ENCODE measurements around the gene ATP2B2.

ATP2B2 gene

GRCh38 chr3:10423171-10423882 is 82.1 kb downstream of the ATP2B2 start:
- DNase-seq = no peak

- DNase-seq = no peak
Observed at GRCh38 chr3:10421996-10422395, 83.4 kb downstream of the ATP2B2 start.

DNA sequence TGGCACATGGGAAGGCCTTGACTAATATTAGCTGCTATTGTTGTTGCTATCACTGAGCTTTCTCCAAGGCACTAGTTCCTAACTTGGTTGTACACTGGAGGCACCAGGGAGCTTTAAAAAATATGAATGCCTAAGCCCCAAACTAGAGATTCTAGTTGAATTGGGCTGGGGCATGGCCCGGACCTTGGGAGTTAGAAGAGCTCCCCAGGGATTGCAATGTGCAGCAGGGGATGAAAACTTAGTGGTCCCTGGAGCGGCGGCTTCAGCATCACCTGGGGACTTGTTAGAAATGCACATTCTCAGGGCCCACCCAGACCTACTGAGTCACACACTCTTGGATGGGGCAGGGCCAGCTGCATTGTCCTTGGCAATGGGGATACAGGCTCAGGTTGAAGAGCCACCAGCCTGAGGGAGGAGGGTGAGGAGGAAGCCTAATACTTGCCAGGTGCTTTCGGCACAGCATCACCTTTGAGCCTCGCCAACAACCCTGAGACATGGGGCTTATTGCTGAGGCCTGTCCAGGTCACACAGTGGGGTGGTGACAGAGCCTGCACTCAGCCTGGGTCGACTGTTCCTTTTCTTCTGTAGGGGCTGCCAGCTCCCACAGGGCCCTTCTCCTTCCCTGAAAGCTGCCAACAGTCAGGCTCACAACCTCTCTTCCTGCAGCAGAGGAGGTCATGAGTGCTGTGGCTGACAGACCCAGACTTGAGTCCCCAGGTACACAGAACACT is 84.5 kb downstream of the ATP2B2 start:
- no peak for DNase-seq

- DNase-seq = peak; percentile 25 to 32
Observed at GRCh38 chr3:10419637-10420232, 85.7 kb downstream of the ATP2B2 start.

DNA sequence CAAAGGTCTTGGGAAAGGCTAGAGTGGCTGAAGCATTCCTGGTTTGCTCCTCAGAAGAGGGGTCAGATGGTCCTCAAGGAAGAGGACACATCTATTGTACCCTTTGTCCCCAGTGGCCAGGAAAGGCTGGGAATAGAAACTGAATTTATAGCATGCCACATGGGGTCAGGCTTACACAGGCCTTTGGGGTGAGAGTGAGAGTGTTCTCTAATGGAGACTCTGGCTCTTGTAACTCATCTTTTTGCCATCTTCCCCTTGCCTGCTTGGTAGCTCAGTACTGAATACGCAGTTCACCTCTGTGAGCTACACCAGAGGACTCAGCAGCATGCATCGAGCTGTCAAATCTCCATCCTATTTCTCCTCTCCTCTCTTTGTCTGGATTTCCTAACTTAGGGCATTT is 87.5 kb downstream of the ATP2B2 start:
- peak in 1 of 2 donors; percentile 28 for DNase-seq

GRCh38 chr3:10416730-10417300 is 88.6 kb downstream of the ATP2B2 start:
- DNase-seq = no peak

DNA sequence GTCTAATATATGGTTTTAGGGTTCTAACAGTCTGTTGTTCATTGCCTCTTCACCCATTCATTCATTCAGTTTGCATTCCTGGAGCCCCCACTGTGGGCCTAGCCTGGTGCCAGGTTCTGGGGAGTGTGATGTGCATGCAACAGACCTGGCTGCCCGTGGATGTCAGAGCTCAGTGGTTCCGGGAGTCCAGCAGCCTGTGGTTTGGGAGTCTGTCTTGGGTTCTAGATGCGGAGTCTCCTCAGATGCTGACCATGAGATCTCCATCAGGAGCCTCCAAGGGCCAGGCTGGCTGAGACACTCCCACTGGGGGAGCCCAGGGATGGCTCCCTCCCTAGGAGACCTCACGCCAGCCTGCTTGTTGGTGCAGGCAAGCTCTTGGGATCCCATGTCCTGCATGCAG is 92.3 kb downstream of the ATP2B2 start:
- DNase-seq = no peak

- no peak for DNase-seq
Observed at GRCh38 chr3:10411598-10412332, 93.6 kb downstream of the ATP2B2 start.

DNA sequence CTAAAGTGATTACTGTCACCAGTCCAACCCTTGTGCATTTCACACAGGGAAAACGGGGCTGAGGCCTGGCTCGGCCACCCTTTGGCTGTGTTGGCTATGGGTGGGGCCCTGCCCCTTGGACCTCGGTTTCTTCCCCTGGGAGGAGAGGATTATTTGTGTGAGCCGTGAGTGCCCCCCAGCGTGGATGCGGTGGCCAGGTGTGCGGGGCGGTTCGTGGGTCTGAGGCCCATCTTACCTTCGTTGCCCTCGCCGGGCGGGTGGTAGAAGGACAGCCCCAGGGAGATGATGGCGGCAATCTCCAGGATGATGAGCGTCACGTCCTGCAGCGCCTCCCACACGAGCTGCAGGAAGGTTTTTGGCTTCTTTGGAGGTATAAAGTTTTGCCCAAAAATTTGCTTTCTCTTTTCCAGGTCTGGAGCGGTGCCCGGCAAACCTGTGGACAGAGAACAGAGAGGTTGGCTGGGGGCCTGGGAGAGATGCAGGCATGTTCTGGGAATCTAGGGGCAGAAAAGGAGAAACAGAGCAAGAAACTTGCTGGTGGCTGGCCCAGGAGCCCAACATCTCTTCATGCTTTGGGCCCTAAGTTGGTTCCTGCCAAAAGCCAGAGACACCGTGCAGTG is 94.9 kb downstream of the ATP2B2 start:
- DNase-seq = no peak

GRCh38 chr3:10408680-10409079 is 96.7 kb downstream of the ATP2B2 start:
- no peak for DNase-seq

DNA sequence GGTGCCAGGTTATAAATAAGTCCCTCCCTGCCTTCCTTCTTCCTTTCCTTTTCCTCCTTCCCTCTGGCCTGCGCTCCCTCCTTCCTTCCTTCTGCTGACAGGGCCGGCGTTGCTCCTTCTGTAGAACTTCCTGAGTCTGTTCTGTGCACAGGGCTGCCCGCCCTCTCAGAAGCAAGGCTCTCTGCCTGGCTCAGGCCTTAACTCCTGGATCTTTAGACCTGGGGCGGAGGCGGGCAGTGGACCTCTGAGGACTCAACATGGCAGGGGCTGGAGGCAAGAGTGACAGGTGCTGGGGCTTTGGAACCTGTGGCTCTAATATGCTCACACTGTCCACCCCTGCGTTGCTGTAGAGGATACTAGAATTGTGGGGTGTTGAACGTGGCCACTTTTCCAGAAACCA is 98.0 kb downstream of the ATP2B2 start:
- no peak for DNase-seq

DNA sequence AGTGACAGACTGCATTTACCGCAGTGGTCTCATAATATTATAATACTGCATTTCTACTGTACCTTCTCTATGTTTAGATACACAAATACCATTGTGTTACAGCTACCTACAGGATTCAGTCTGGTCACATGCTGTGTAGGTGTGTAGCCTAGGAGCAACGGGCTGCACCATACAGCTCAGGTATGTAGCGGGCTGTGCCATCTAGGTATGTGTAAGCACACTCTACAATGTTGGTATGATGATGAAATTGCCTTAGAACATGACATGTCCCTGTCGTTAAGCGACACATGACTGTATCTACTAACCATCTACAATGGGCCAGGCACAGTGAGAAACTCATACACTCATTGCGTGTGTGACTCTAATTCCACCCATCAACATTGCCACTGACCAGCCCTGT is 99.0 kb downstream of the ATP2B2 start:
- no peak for DNase-seq

DNA sequence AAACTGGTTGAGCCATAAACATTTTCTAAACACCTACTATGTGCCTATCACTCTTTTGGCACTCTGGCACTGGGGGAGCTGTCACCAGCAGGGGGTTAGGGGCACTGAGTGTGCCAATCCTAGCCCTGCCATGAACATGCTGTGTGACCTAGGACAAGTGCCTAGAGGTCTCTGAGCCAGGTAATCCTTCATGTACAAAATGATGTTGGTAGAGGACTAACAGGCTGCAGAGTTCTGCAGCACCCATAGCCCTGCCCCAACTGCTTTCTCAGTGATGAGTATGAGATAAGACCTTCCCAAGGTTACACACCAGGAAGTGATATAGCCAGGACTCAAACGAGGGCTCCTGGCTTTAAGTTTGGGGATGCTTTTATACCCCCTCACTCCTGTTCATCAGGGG is 99.6 kb downstream of the ATP2B2 start:
- no peak for DNase-seq

DNA sequence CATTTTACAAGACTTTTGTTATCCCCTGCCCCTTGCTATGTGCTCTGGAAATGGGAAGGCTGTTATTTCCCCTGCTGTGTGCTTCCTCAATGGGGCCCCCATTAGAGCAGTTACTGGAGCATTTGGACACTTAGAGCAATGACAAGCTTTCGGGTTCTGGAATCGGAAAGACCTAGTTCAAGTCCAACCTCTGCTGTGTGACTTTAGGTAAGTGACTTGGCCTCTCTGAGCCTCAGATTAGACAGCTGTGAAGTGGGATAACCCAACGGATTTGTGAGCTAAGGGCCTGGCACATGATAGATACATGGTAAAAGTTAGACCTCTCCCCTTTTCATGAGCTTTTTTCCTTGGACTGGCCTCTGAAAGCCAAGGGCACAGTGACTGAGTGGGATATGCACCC is 100.5 kb downstream of the ATP2B2 start:
- DNase-seq = no peak

- DNase-seq = no peak
Observed at GRCh38 chr3:10404377-10404776, 101.0 kb downstream of the ATP2B2 start.

DNA sequence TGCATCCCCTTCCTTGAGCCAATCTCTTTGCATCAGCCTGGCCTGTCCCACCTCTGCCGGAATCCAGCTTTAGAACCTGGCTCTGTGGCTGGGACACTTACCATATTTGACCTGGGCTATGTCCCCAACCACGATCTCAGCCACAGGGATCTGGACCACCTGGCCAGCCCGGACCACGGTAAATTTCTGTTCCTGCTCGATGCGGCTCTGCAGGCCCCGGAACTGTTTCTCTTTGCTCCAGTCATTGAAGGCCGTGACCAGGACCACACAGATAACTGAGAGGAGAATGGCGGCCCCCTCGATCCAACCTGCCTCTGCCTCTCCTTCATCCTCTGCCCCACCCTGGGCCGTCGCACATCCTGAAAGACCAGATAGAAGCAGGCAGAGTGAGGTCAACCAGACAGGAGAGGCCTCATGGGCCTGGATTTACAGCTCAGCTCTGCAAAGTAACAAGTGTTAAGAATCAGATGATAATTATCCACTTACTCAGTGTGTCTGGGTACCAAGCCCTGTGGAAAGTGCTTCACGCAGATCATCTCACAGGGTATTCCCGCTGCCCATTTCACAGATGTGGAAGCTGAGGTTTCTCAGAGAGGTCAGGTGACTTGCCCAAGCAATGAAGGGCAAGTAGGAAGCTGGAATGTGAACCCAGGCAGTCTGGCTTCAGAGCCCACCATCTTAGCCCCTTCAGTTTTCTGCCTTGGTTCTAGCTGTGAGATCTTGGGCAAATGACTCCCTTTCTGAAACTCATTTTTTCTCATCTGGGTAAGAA is 103.2 kb downstream of the ATP2B2 start:
- no peak for DNase-seq

- no peak for DNase-seq
Observed at GRCh38 chr3:10400749-10401495, 104.5 kb downstream of the ATP2B2 start.

DNA sequence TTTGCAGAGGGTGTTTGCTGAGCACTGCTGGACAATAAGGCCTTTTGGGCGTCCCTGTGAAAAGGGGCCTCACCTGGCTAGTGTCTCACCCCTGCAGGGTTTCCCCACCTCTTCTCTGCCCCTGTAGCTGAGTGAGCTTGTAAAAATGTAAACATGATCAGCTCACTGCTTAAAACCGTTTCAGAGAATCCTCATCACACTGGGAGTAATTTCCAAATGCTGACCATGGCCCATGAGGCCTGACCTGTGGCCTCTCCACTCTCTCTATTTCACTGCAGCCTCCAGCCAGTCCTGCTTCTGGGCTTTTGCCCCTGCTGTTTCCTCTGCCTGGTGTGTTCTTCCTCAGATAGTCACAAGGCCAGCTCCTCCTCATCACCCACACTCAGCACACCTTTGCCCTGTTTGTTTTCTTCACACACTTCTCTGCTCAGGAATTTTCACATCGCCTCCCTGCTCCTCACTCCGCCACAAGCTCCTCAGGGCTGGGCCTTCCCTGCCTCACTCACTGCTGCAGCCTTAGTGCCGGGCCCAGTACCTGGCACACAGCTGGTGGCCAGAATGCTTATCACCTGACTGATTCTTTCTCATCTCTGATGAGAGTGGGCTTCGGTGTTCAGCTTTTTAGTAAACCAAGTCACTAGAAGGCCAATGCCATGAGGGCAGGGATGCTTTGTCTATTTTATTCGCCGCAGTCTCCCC is 105.2 kb downstream of the ATP2B2 start:
- no peak for DNase-seq

DNA sequence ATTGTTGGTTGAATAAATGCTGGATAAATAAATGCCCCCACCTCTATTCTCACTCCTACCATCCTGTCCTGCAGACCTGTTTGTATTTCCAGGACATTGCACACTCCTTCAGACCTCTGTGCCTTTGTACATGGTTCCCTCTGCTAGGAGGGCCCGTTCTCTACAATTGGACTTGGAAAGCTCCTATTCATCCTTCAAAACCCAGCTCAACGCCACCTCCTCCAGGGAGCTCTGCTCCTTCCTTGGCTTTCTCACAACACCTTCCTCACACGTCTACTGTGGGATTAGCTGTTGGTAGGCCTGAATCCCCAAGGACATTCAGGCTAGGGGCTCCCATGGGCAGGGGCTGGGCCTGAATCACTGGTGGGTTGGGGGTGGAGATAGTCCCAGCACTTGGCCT is 105.8 kb downstream of the ATP2B2 start:
- no peak for DNase-seq

GRCh38 chr3:10398341-10398740 is 107.0 kb downstream of the ATP2B2 start:
- no peak for DNase-seq
